HTERT RPE-1 (cell line): ENCODE measurements around the gene TTC7B.

Source experiments
- in situ Hi-C: fragments of 300-500 bp; cut with MboI; formaldehyde crosslinking; loops from 4 replicates; pipeline ENCODE4 v1.14.3; 2020; ENCODE audit warnings: low sequenced_read_pairs

Gene TTC7B

DNA sequence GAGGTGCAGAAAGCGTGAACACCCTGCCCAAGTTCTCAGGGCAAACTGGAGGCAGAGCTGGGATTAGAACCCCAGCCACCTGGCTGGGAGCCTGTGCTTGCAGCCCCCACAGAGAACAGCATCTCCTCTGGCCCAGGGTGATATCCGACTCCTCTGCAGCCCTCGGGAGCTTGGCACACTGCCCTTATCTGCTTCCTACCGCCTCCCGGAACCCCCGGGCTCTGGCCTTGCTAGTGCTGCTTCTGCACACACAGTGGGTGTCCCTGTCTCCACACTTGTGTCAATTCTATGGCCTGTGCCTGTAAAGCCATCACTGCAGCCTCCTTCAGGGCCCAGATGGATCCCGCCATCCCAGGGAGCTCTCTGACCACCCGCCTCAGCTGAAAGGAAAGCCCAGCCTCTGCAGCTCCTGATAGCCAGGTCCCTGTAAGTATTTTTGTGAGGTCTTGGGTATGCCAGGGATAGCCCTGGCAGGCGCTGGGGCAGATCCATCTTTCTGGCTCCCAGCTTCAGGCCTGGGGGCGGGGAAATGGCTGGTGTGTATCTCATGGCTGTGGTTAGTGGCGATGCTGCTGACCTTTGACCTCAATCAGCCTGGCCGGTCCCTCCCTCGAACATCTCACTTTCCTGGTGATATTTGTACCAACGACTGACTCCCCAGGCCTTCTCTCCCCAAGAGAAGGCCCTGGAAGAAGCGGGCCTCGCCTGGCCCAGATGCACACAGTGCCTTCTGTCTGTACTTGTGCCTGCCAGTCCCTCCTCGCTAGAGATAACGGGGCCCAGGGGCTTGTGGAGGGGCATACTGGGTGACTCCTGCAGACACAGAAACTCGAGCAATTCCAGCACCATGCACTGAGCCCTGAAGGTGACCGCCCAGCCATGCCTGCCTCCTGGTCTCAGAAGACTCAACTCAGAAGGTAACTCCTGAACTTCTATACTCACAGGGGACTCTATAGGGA lies 235.6 kb downstream of the TTC7B start:
- in situ Hi-C loops, result no loop called here

DNA sequence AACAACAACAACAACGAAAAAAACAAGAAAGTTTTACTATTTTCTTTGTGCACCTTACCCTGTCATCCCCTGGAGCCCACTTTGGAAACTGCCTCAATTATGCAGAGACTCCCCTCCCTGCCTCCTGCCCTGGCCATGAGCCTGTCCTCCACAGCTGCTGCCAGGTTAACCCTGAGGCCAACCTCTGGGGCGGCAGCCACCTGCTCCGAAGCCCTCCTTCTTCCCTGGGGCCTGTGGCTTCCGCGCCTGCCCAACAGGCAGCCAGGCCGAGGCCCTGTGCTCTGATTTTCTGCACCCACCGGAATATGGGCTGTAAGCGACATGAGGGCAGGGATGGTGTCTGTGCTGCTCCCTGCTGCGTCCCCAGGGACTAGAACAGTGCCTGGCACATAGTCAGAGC lies 236.4 kb downstream of the TTC7B start:
- in situ Hi-C loops, result no loop called here

DNA sequence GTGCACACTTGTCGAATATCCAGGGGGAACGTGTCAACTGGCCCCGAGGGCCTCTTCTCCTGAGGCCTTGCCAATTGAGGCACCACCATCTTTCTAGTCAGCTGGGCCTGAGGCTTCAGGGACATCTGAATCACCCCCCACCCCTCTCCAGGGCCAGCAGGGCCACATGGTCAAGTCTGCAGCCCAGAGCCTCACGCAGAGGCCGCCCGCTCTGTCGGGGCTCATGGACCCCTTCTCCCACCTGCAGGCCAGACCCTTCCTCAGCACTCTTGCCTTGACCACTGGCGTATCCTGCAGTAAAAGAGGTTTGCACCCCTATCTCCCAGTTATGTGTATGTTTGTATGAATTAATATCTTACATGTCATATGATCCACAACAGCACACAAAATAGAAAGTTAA lies 237.1 kb downstream of the TTC7B start:
- in situ Hi-C loops, result no loop called here

DNA sequence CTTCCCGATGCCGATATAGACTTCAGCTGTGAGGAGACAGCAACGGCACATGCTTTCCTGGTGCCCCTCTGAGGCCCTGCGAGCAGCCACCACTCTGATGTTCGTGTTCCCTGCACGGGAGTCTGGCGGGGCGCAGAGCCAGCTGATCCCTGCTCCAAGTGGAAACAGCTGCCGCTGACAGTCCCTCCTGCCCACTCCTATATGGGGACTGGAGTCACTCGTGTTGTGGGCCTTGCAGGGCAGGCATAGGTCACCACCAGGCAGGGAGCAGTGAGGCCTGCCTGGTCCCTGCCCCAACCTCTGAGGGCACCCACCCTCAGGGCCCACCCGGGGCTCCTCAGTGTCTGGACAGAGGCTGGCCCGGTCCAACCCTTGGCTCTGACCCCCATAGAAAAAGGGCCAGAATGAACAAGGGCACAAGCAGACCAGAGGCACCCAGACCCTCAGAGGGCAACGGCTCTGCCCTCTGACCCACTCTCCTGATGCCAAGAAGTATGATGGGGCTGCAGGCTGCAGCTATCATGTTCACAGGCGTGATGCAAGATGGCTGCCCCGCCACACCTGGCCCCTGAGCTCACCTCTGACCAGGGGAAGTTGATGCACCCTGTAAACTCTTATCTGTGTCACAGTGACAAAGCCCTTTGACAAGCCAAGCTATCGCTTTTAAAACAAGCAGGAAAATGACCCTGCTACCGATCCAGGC lies 237.8 kb downstream of the TTC7B start:
- in situ Hi-C loops, result no loop called here

DNA sequence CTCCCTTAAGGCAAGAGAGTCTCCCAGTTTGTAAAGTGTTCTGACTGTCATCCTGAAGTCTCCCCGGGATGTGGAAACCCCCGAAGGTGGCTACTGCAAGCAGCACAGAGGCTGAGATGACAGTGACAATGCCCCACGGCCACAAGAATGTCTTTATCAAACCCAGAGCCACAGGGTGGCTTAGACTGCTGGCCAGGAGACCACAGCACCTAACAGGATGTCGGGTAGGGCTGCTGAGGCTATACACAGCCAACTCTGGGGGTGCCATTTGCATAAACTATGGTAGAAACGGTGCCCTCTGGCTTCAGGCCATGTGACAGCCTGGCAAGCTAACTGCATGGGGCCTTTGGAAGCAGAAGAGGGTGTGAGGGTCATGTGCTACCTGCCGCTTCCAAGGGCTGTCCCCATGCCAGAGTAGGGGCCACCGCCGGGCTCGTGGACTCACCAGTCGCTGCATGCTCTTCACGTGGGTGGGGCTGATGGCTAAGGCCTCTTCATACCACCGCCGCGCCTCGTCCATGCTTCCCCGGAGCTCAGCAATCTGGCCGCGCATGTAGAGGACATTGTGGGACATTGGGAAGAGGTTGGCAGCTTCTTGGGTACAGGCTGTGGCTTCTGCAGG lies 238.5 kb downstream of the TTC7B start:
- in situ Hi-C loops, result no loop called here

DNA sequence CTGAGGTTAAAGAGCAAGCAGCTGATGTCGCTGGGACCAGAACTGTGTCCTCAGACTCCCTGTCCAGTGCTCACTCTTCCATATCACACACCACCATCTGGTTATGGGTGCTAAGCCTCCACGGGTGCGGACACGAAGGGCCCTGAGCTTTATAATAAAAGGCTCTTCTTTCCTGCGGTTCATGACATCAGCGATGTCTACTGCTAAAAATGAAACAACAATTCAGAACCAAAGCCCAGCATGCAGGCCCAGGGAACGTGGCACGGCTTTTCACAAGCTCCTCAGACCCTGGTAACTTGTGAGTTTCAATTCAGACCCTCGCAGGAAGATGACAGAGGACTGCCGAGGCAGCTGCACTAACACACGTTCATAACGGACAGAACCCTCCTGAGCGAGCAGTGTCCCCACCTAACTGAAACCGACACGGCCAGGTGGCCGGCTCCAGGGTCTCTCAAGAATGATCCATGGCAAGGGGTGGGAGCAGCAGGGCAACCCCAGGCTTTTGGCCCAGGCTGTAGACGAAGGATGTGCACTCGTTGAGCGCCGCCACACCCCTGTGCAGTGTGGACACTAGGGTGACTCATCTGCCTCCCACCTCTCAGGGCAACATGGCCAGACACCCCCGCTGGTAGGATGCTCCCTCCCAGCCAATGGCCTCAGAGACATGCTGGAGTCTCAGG lies 239.1 kb downstream of the TTC7B start:
- in situ Hi-C loops, result no loop called here

DNA sequence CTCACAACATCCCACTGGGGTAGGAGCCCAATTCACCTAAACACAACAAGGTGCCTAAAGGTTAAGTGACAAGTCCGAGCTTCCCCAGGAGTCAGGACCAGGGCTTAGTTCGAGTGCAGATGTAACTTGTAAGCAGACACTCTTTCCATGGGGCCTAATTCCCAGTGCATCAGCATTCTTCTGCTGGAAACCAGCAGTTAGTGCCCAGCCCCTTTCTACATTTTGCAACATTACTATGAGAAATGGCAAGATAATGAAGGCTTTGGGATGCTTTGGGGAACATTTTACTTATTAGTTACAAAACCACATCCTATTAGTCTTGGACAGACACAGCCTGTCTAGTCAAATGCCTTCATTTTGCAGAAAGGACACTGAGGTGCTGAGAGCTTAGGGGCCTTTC lies 239.6 kb downstream of the TTC7B start:
- in situ Hi-C loops, result no loop called here

DNA sequence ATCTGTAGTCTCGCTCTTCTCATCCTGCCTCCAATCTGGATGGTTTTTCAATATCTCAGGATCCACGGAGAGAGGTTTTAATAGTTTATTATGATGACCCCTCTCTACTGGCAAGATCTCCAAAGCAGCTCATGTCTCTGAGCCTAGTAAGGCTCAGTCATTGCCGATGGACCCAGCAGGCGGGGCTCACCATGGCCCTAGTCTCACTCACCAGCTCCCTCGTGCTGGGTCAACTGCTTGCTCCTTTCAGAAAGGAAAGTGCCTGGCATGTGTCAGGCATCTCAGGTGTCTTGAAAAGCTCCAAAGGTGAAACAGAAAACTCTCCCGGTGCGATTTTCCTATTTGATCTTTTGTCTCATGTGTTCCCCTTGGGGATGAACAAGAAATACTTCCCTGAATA lies 240.4 kb downstream of the TTC7B start:
- in situ Hi-C loops, result no loop called here

DNA sequence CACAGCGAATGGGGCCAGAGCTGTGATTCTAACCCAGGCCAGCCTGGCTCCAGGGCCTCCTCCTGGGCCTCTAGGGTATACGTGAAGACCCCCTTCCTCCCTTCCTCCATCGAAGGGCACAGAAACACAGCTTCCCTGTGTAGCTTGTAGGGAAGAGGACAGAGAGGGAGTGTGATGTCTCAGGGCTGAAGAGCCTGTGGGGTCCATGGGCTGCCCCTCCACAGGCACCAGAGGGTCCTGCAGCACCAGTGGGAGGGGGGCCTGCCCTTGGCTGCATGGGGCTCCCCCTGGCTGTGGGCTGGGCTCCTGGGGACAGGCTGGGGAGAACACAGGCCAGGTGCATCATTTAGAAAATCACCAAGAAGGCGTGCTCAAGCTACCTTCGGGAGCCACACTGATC lies 240.9 kb downstream of the TTC7B start:
- in situ Hi-C loops, result no loop called here

DNA sequence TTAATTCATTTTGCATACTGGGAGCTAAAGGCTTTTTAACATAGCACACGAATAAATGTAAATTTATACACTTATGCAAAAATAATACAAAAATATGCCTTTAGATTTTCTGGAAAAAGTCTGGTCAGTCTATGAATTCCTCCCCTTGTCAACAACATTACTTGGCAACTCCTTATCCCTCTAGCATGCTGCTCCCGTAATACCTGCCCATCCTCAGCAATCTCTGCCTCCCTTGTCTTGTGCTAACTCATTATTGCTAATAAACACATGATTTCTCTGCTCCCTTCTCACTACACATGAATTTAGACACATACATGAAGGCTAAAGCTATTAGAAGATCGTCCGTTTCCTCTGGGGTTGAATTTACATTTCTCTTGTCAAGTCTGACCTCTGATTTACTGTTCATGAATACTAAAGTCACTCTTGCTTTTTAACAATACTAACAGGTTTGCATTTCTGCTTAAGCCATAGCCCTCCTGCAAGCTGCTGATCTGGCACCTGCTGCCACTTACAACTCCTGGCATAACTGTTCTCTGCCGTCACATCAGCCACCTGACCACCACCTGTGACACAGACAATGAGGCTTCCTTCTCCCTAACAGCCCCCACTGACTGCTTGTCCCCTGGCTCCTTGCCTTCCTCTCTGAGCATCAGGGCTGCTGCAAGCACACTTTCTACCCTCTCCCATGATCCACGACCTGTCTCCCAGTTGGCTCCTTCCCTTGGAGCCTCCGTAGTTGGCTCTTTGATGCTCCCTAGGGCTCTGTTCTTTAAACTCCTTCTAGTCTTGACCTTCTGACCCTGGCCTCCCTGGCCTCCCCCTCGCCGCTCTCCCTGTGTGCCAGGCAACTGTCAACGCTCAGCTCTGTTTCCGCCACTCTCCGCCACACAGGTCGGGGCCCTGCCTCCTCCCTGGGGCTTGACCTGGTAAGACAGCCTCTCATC lies 241.8 kb downstream of the TTC7B start:
- in situ Hi-C loops, result no loop called here

DNA sequence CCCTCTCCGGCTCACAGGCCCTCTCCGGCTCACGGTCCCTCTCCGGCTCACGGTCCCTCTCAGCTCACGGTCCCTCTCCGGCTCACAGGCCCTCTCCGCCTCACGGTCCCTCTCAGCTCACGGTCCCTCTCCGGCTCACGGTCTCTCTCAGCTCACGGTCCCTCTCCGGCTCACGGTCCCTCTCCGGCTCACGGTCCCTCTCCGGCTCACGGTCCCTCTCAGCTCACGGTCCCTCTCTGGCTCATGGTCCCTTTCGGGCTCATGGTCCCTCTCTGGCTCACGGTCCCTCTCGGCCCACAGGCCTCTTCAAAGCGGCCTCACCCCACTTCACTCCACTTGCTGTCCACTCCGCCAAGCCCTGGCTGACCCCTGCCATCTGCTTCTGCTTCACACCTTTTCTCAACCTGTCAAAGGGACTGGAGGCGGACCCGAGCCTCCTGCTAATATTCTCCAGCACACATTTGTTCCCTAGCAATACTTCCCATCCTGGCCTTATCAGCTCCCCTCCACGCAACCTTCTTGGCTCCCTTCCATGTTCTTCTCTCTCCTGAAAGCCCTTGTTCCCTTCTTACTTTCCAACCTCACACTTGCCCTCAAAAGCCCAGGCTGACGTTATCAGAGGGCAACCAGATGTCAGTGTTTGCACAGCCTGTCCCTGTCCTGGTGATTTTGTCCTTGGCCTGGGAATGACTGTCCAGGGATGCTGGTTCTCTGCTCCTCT lies 242.7 kb downstream of the TTC7B start:
- in situ Hi-C loops, result no loop called here

DNA sequence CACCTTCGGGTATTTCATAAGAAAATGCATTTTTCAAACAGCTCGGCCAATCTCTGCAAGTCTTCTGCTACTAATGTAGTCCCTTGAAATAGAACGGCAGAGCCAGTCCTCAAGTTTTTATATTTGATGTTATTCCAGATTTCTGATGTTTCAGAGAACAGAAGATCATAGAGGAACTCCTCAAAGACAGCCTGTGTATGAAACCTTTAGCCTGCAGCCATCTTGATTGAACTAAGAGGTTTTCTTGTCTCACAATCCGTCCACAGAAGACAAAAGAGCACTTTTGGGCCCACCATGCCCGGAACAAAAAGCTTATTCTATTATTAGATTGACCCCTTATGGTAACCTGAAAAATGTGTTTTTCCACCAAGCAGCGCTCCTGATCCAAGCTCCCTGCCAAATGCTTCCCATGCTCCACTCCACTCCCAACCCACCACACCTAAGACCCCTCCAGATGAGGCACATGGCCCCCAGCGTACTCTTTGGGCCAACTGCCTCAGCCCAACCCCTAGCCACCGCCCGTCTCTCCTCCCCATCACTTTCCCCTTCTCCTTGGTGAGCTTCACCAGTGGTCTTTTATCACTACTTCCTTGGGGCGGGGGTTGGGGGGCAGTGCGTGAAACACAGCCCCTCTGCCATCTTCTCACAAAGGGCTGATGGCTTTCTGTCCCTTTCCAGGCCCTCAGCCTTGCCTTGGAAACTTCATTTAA lies 243.6 kb downstream of the TTC7B start:
- in situ Hi-C loops, result no loop called here

DNA sequence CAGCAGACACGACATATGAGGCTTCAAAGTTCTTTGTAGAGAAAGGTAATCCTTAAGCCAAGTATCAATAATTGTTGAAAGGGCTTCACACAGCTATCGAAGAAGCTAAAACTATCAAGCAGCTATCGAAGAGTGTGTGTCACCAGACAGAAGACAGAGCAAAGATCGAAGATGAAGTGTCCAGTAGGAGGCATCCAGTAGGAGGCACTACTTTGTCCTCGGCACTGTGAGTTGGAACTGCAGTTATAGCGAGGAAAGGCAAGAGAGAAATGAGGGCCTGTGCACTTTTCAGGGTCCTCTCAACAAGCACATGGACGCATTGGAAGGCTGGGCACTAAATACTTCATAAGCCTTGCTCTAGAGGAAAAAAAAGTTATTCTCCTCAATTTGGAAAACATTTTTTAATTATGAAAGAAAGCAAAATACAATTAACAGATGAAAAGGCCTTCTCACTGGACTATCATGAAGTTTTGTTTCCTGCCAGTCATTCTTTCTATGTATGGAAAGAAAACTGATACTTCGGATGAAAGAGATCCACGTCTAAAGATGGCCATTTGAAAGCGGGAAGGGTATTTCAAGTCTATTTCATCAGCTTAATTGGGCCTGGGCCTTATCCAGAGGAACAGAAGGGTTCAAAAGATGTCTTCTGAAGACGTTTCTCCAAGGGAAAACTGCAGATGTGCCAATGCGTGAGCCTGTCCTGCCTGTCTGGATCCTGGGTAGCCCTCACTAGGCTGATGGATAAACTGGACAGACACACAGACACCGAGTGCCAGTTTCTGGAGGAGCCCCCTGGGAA lies 244.9 kb downstream of the TTC7B start:
- in situ Hi-C loops, result no loop called here

DNA sequence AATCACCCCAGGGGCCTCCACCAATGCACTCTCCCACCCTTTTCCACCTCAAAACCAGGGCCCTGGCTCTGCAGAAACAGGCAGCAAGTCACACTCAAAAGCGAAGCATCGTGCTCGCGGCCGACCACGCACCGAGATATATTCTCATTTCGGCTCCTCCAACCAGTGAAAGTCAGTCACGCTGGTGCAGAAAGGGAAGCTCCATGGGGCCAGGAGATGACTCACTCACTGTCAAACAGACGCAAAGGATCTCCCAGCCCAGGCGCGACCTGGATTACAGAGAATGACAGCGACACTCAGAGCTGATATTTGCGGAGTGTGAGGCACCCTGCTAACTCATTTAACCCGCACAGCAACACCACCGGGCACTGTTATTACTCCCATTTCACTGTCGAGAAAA lies 245.8 kb downstream of the TTC7B start:
- in situ Hi-C loops, result no loop called here

DNA sequence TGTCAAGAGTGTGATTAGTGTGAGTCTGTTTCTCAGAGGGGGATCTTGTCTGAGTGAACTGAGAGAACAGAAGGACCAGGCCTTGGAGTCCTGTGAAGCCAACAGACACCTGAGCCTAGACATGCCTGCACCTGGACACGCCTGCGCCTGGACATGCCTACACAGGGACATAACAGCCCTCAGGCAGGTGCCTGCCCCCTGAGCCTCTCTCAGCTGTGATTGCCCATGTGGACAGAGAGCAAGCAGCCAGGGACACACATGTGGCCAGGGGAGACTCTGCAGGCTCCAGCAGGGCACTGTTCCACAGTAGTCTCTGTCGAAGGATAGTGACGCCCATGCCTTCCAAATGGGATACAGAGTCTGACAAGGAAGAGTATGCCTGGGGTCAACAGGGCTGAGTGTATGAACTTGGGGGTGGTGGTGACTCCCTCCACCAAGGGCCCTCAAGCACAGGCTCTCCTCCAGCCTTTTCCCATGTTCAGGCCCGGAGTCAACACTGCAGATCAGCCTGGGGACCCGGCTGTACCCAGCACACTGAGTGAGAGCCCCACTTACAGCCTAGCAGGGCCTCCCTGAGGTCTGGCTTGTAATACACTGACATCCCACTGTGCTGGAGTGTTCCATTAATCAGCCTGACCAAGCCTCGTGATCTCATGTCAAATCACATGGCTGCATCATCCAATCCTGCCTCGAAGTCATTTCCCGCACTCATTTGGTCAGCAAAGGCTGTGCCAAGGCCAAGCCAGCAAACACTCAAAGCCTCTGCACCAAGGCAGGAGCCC lies 246.4 kb downstream of the TTC7B start:
- in situ Hi-C loops, result no loop called here

DNA sequence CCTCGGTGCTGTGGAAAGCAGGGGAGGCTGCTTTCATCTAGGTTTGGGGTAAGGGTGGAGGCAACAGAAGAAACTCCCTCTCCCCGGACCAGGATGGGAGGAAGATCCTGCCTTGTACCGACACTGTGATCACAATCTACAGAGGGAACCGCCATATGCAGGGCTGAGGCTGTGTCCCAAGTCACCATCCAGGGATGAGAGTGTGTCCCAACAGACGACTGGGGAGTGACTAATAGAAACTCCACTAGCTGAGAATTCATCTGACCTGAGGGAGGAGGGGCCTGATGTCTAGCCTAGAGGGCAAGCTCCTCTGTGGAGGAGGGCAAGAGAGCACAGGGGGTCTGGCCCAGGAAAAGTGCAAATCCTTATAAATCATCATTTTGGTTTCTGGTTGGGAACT lies 247.0 kb downstream of the TTC7B start:
- in situ Hi-C loops, result no loop called here

DNA sequence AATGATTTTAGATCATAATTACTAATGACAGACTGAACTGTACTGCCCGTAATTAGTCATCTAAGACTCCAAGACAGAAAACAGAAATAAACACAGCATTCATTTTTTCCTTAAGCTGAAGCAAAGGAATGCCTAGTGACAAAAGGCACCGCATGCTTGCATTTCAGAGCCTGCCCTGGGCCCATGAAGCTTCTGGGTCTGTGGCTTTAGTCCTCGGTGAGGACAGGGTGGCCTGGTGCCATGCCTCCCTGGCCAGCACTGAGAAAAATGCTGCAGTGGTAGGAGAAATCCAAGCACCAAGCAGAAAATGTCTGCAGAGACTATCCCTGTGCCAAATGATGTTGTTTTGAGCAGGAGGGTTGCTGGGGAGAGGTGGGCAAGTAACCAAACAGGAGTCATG lies 247.8 kb downstream of the TTC7B start:
- in situ Hi-C loops, result no loop called here
